IPS-NIHi7 (cell line): Measurements from ENCODE around the gene PAH.

Experiments
- DNase-seq: peaks from one replicate; pipeline ENCODE4 v3.0.0; 2012; ENCODE audit warnings: mixed read lengths; ENCODE audit errors: extremely low spot score

PAH gene

DNA sequence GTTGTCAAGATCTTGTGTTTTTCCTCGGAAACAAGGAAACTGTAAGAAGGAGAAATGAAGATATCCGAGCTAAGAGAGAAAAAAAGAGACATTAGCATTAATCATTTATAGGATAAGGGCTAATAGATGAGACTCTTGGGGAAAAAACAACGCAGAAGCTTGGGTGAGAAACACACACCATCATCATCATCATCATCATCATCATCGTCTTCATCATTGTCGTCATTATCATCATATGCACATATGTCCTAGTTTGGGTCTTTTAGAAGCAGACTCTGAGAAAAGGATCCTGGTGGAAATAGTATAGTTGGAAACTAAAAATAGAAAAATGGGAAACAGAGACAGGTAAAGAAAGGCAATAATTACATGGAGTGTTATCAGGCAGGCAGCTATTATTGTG is 95.9 kb downstream of the PAH start:
- DNase-seq = no peak

DNA sequence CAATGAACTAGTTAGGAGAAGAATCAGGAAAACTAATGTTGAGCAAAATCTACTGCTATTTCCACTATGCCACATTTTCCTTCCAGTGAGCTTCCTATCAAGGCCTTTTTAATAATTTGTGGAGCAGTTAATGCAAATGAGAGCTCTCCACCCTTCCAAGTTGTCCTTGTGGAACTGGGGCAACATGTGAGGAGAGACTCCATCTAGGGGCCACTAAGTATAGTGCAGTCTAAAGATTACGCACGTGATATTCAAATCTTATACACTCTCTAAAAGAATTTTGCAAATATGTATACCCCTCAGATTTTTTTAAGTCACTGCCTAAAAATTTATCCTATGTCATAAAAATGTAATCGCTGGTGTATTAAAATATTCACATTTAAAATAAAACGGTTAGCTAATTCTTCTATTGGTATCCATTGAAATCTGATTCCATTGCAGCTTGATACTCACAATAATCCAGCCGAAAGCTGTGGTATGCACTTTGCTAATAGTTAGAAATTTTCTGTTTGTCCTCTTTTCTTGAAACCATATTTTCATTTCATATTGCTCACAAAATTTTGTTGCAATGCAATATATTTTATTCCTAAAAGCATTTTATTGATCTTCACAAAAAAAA is 100.1 kb downstream of the PAH start:
- peak; percentile 41 for DNase-seq

DNA sequence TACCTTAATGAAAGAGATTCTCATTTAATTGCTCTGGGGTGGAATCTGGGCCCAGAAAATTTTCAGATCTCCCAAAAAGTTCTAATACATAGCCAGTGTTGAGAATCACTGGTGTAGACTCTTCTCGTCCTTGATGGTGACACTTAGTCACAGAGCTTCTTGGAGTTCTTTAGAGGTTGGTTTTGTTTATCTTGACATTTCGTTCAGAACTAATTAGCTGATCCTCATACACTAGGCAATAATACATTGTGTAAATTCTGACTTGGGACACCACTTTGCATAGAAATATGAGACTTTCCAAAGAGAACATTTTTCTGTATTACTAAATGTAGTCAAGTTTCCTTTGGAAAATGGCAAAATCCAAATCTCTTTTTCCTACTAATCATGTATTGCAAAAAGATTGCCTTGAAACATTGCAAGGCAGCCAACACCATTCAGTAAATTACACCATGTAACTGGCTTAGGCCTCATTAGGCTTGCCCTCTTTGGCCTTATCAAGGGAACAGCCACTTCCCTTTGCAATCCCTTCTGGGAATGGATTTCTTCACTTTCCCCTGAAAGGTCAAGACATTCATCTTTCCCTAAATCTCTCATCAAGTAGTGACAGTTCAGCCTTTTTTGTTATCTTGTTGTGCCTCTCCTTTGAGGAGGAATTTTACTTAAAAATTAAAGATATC is 102.2 kb downstream of the PAH start:
- no peak for DNase-seq

DNA sequence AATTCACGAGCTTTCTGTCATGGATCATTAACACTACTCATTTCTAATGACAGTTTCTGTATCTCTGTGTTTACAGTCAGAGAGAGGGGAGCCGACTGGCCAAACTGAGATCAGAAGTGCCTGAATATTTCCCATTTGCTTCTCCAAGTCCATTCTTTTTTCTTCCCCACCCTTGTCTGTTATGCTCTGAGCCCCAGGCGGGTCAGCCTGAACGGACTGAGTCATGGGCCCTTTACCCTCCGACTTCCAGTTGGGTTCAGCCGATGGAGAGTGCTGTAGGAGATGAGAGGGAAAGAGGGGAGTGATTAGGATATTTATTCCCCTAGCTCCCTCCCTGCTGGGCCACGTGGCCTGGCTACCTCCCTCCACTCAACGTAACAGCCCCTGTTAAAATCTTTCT is 104.7 kb downstream of the PAH start:
- DNase-seq = no peak

DNA sequence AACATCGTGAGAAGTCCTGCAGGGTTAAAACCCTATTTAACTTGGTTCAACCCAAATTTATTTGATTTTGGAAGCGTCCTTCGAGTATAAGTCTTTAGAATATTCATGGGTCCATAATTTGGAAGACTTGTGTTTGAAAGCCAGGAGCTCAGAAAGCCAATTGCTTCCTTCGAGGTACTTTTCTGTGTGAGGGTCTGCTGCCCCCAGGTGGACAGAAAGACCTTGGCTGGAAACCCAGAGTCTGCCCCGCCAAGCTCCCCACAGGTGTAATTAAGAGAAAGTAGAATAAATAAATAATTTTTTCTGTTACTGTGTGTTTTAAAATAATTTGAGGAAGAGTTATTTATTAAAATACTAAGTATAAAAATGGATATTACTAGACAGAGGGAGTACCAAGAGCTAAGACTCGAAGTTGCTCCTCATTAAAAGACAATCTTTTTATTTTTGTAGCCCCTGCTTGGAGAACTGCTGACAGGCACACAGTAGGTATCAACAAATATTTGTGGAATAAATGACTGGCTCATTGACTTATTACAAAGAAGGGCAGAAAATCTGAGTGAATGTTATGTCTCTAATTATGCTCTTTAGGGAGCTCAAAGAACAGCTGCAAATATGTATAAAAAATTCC is 105.8 kb downstream of the PAH start:
- peak; percentile 69 for DNase-seq

DNA sequence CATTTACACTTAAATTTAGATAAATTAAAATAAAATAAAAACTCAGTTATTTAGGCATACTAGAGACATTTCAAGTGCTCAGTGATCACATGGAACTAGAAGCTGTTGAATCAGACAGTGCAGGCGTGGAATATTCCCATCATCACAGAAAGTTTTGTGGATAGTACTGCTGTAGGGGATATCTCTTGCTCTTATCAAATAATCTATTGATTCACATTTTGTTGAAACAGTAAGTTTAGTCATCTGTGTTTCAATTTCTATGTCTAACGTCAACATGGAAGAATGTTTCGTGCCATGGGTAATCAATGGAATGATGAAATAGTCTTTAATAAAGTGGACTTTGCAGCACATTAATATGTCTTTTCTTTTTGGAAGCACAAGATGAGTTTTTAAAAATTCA is 108.6 kb downstream of the PAH start:
- DNase-seq = no peak

DNA sequence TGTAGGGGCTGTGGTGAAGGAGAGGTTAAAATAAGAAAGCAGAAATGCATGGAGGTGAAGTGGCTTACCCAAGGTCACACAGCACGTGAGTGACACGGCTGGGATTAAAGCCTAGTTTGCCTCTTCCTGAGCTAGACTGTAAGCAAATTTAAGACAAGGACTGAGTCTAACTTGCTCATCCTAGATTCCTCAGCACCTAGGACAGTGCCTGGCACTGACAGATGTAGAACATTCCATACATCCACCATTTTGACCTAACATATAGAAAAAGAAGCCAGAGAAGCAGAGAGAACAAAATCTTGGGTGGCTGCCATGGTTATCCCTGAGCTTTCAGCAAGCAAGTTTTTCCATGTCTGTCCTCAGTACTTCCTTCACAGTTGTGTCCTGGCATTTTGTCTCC is 110.5 kb downstream of the PAH start:
- DNase-seq = no peak

DNA sequence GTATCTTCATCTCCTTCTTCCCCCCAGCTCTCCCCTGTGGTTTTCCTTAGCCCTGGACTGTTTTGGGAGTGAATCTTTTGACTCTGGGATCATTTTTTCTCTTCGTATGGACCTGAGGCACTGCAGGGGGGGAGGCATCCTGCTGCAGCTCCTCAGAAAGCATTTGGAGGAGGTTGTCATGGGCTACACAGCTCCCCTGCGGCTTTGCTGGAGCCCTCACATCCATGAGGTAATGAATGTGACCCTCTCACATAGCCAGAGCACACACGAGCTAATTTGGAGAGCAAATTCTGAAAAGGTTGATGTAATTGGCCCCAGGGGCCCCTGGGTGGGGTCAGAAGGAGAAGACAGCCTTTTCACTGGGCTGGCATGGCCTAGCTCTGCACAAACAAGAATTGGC is 110.9 kb downstream of the PAH start:
- no peak for DNase-seq

DNA sequence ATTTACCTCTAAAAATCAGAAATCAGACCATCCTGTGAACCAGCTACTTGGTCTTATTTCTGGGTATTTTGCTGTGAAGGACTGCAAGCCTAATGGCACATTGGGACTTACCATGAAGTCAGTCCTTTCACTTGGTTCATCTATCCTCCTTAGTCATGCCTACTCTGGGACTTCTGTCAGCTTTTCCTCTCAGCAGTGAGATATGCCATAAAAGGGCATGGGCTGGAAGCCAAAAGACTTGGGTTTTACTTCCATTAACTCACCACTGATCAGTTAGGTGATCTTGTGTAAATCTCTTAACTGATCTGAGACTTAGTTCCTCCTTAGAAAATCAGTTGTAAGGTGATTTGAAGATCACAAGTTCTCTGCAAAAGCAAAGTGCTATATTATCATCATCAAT is 116.5 kb downstream of the PAH start:
- DNase-seq = no peak

DNA sequence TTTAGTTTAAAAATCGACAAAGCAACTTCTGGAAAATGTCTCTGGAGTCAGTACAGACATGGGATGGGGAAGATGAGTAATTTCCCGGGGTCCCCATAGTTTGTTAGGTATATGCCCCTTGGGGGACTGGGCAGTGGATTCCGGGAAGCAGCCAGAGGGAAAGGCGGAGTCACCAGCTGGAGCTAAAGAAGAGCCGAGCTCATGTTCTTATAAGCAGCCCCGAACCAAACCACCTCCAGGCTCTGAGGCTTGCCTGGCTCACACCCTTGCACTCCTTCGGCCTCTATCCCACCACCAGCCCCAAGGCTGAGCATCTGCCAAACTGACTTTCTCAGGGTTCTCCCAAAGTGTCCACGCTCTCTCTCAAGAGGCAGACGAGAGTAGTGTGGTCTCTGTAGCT is 117.8 kb downstream of the PAH start:
- no peak for DNase-seq

DNA sequence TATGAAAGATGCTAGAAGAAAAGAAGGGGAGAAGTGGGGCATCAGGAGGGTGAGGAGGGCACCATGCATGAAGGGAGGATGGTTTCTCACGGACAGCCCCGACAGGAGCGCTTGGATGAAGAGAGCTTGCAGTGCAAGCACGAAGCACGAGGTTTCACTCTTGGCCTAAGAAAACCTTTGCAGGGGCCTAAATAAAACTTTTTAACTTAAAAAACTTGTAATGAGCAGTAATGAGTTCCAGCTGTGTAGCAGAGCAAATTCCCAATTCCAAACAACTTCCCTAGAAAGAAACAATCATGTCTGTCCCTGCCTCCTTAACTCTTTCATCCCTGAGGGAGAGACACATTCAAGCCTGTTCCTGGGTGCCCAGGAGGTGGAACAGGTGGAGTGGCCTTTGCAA is 119.5 kb downstream of the PAH start:
- DNase-seq = no peak

DNA sequence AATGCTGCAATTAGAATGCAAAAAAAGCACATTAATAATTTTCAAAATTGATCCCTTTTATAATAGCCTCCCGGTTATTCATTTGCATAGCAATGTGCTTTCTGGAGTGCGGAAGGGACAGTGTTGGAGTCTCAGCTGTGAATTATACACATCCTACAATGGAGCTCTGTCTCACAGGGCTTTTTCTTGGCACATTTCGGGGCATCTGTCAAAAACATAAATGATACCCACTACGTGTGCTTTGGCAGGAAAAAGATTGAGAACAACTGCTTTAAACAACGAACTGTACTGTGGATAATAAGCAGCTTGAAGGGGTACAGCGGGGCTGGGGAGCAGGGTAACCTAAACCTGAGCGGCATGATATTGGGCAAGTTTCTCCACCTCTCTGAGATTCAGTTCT is 123.1 kb downstream of the PAH start:
- DNase-seq = no peak
